CD4-positive, alpha-beta T cell treated with Interleukin-21 for 1 hour (primary cell): ENCODE measurements around the gene KCNJ11.

ENCODE experiments used
- DNase-seq: peaks from one replicate; pipeline ENCODE4 v3.0.0-alpha.2; 2020

The KCNJ11 gene

DNA sequence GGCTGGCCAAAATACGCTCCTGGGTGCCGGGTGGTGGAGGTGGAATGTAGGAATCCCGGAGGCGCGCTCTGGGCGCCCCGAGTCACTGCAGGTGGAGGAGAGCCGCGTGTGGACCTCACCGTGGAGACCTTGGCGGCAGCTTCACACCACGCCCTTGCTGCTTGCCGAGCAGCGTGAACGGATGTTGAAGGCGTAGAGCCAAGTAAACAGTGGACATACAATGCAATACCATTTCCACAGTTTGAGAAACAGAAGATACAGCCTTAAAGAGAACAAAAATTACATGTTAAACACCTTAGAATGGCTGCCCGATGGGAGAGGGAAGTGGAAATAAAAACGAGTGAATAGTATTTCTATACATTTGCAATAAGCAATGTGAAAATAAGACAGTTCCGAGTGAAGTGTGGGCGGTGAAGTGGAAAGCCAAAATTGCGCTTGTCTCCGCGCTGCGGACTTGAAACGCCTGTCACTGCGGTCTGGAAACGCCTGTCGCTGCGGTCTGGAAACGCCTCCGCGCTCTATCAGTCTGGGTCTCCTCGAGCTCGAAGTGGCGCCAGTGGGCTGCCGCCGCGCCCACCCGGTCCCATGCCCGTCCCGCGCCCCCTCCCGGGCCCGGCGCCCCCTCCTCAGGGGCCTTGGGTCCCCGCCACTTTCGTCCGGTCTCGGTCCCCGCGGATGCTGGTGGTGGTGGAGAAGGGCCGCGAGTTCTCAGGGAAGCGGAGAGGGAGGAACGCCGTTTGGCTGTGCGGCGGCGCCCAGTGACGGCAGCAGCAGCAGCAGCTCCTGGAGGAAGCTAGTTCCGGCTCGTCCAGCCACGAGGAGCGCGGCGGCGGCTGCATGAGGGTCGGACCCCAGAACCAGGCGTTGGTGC lies 35.3 kb downstream of the KCNJ11 start:
- peak; percentile 48 for DNase-seq

DNA sequence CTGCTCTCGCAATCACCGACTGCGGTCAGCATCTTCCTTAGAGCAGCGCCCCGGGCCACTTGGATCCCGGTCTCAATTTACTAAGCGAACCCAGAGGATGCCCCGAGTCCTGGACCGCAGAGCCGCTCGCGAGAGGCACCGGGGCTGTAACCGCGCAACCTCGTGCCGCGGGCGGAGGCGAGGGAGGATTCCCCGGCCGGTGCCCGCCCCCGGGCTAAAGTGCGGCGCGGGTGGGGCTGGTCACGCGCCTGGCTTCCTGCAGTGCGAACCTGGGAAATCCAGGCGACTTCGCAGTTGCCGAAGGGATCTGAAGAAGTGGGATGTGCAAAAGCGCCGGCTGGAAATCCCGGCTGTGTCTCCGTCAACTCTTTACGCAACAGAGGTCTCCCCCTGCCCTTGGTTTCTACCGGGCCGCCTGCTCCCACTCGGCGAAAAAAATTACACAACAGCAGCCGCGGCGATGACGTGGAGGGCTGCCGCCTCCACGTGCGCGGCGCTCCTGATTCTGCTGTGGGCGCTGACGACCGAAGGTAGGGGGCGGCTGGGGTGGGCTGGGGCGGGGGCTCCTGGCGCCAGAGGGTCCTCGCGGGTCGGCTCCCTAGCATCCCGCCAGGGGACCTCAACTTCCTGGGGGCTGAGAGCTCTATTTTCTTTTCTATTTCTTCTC lies 36.8 kb downstream of the KCNJ11 start, which contains the start of gene NCR3LG1:
NCR3LG1 (plus strand) TSS at position 291 of the 667 bp plus-strand sequence; CDS start at position 461, 170 bp downstream.
- DNase-seq: peak; percentile 70

DNA sequence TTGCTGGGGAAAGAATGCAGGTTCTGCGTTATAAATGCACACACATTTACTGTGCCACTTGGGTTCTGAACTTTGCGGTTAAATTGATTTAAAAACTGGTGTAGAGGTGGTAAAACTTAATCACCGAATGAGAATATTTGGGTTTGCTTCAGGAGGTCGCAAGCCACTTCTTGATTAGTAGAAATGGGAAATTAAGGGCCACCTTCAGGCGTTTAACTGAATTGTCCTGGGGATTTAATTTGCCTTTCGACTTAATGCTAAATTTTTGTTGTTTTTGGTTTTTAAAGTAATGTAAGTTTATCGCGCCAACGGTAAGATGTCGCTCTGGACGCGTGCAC lies 37.3 kb downstream of the KCNJ11 start:
- DNase-seq: no peak

DNA sequence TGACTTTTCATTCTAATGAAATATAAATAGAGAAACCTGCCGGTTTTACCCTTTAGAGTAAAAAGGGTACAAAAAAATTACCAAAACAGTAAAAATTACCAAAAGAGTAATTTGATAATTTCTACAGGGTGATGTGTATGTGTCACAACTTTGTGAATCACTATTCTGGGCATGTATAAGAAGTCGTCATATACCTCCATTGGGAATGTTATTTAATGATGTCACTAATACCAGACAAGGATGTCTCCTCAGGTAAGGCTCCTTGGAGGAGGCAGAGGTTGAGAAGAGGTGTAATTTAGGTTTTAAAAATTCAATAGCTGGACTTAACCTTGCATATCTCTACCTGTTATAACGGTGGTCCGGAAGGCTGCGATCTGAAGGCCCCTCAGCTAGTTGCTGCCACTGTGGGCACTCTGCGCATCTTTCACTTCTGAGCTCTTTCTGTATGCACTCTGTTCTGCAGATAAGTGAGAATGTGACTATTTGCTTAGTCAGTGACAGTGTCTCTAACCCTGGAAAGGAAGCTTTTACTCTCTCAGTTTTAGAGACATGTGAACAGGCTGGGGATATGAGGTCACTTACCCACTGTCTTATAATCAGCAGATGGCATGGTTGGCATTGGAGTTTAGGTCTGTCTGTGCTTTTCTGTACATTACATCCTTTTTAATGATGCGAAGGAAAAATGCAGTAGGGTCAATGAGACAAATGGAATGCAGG lies 37.8 kb downstream of the KCNJ11 start:
- no peak for DNase-seq

DNA sequence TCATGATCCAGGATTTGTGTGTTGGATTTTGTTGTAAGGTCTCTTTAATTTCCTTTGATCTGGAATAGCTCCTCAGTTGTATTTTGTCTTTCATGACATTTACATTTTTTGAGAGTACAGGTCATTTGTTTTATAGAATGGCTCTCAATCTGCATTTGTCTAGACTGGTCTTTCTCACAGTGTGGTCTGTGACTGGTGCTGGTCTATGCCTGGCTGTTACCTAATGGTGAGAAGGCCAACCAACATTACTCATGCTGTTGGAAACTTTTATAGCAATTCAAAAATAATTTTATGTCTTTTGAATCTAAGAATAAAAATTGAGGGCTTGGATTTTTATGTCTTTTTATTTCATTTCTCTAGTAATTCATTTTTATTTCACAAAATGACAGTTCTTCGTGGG lies 40.8 kb downstream of the KCNJ11 start:
- DNase-seq: no peak

DNA sequence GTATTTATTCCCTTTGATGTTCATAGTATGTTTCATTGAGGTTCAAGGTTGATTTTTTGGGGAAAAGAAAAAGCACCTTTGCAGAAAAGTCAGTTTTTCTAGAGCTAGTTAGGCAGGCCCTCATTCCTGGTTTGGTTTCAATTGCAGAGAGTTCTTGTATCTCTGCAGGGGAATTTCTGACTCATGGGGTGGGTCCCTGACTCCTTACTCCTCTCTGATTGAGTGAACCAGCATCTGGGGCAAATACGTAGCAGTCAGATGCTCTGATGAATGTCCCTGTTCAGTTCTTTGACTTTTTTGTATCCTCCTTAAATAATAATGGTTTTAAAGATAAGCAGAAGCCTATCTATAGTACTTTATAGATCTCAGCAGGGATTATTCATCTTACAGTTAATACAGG lies 44.6 kb downstream of the KCNJ11 start:
- DNase-seq: no peak

DNA sequence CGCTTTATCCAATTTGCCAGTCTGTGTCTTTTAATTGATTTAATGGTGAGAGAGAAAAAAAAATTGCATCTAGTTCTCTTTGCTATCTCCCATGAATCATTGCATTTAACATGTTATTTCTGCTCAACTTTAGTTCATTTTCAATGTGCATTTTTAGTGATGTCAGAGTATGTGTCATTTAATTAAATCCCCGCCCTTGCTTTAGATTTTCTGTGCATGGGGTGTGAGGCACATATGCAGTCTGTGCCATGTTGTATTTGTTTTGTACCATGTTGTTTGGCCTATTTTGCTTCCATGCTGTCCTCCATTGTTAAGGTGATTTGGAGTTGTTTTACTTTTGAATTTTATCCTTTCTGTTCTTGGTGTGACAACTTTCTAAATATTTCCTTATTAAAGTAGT lies 45.2 kb downstream of the KCNJ11 start:
- no peak for DNase-seq
